ENCODE data around the gene GET3. TPM values are rescaled to one million over a fixed set of nuclear protein-coding genes. Genes with fewer than 3 reads are reported as not detected.
A peak's percentile ranks its signal among the peaks of the same experiment; 100 is the strongest.
"Not testable (repeated sequence)": the region's sequence is repeated elsewhere in the genome, so short reads cannot be mapped to it uniquely, and the experiment has no call there.

Gene GET3
- total and polyA plus RNA-seq, 9 donors = 26.2 to 68.1 (median 47.7) TPM

DNA sequence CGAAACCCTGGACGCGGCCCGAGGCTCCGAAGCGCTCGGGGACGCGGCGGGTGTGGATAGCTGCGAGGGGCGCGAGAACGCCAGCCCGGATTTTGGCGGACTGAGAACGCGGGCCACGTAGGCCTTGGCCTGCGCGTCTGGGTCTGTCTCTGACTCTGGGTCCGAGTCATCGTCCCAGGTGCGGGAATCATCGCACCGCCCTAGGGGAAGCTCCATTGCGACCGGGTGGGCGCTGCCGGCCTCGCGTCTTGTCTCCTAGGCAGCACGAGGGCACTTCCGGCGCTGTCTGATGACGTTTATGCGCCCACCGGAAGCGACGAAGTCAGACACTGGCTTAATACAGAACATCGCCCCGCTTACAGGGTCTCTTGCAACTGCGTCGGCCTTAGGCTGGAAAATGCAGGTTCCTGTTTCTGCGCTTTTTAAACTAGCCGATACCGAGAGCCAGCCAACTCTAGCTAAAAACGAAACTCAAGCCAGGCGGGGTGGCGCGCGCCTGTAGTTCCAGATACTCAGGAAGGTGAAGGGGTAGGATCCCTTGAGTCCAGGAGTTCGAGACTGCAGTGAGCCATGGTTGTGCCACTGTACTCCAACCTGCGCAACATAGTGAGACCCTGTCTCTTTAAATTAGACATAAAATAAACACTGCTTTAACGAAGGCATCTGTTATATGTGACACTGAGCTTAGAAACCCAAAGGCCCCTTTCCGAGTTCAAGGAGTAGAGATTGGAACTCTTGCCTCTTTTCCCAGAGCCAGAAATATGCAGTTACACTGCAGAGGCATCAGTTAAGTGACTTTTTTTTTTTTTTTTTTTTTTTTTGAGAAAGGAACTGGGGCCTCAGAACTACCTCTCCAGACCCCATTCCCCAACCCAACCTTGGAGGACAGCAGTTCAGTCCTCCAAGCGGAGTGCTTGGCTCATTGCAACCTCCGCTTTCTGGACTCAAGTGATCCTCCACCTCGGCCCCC lies 40.6 kb upstream of the GET3 start, which contains the start of gene FBXW9:
Gene FBXW9 (minus strand): TSS at position 266 of the 970 bp plus-strand sequence. CDS start 50 bp downstream, at position 216.
- intact Hi-C loops (cut with DNase I) = no loop called here
- peak; percentile 93 to 98 (median 97) for DNase-seq
- 5 to 6% (median 6%) methylated on average over 55 to 59 of the region's 59 CpGs for WGBS, 3 donors
- H3K27ac ChIP-seq = peak within 1 kb of the TSS in 1 of 2 donors; percentile 87
- H3K4me1 ChIP-seq (ENCODE audit: insufficient read depth) = peaks cover 4% of the 10 kb centered on the region
- H3K27me3 ChIP-seq = no peaks in the 10 kb centered on the region
- TF ChIP-seq, protein P1, sequence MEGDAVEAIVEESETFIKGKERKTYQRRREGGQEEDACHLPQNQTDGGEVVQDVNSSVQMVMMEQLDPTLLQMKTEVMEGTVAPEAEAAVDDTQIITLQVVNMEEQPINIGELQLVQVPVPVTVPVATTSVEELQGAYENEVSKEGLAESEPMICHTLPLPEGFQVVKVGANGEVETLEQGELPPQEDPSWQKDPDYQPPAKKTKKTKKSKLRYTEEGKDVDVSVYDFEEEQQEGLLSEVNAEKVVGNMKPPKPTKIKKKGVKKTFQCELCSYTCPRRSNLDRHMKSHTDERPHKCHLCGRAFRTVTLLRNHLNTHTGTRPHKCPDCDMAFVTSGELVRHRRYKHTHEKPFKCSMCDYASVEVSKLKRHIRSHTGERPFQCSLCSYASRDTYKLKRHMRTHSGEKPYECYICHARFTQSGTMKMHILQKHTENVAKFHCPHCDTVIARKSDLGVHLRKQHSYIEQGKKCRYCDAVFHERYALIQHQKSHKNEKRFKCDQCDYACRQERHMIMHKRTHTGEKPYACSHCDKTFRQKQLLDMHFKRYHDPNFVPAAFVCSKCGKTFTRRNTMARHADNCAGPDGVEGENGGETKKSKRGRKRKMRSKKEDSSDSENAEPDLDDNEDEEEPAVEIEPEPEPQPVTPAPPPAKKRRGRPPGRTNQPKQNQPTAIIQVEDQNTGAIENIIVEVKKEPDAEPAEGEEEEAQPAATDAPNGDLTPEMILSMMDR (IDR thresholded peaks at IDR 0.05) = peak in 1 of 3 donors; percentile 10
- TF ChIP-seq POLR2A (IDR thresholded peaks at IDR 0.05) (peak; percentile 56), EP300 (IDR thresholded peaks at IDR 0.05) (no peak)
- no peaks in the 10 kb centered on the region for H3K9me3 ChIP-seq
- H3K36me3 ChIP-seq = no peaks in the 10 kb centered on the region
- H3K4me3 ChIP-seq = peak within 1 kb of the TSS; percentile 58

DNA sequence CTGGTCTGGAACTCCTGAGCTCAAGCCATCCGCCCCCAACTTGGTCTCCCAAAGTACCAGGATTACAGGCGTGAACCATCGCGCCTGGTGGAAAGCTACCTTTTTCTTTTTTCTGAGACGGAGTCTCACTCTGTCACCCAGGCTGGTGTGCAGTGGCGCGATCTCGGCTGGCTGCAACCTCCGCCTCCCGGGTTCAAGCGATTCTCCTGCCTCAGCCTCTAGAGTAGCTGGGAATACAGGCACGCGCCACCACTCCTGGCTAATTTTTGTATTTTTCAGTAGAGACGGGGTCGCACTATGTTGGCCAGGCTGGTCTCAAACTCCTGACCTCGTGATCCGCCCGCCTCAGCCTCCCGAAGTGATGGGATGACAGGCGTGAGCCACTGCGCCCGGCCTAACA lies 39.9 kb upstream of the GET3 start:
- H3K4me1 ChIP-seq (ENCODE audit: insufficient read depth); intact Hi-C loops (cut with DNase I); DNase-seq; H3K27ac ChIP-seq; H3K4me3 ChIP-seq; H3K36me3 ChIP-seq; H3K27me3 ChIP-seq; H3K9me3 ChIP-seq: not testable (repeated sequence)
- 91 to 96% (median 94%) methylated on average over 22 of the region's 22 CpGs for WGBS, 3 donors

DNA sequence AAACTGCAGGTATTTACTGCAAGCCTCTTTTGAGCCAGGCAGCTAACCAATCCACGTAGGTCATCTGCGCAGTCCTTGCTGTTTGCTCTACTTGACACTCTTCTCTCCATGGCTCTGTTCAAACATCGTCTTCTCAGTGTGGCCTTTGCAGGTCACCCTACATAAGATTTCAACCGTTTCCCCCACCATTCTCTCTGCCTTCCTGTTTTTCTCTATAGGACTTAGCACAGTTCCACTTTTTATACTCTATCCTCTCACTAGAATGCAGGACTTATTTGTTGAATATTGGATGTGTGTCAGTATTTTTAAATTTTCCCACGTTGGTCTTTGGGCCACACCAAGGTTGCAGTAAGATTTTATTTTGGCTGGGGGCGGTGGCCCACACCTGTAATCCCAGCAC lies 39.2 kb upstream of the GET3 start:
- 65 to 69% (median 67%) methylated on average over 6 of the region's 6 CpGs for WGBS, 3 donors
- no peak overlapping the region for H3K27ac ChIP-seq
- DNase-seq = no peak
- intact Hi-C loops (cut with DNase I) = no loop called here
- H3K36me3 ChIP-seq = no peaks in the 10 kb centered on the region
- H3K4me3 ChIP-seq = no peak overlapping the region
- no peak for TF ChIP-seq POLR2A (IDR thresholded peaks at IDR 0.05)
- no peak for TF ChIP-seq EP300 (IDR thresholded peaks at IDR 0.05)
- TF ChIP-seq, protein P1 (IDR thresholded peaks at IDR 0.05) = no peak
- no peaks in the 10 kb centered on the region for H3K27me3 ChIP-seq
- H3K4me1 ChIP-seq (ENCODE audit: insufficient read depth) = peaks cover 4% of the 10 kb centered on the region
- H3K9me3 ChIP-seq = no peaks in the 10 kb centered on the region

DNA sequence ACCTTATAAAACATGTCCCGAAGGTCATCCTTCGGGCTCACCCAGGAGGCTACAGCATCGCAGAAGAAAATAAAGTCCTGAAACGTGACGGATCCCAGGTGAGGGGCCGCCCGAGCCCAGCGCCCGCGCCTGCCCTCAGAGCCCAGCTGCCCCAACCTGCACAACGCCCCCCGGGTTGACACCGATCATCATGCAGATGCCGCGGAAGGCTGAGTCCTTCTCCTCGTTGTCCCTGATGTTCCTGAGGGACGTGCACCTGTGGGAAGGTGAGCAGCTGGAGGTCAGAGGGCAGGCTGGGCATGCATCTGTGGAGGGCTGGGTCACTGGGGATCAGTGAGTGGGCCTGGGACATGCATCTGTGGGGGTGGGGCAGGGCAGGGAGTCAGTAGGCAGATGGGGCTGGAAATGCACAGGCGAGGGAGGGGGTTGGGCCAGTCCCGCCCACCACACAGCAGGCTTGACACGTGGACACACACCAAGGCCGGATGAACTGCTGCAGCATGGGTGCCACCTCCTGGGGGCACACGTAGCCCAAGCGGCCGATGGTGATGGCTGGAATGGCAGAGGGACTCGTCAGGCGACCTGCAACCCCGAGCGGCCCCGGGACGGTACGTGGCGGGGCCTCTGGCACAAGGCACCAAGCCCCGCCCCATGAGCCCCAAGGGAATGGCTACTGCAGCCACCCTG lies 35.6 kb upstream of the GET3 start:
- no peaks in the 10 kb centered on the region for H3K9me3 ChIP-seq
- 83 to 86% (median 85%) methylated on average over 33 of the region's 33 CpGs for WGBS, 3 donors
- DNase-seq = no peak
- no peaks in the 10 kb centered on the region for H3K36me3 ChIP-seq
- intact Hi-C loops (cut with DNase I) = no loop called here
- TF ChIP-seq POLR2A (IDR thresholded peaks at IDR 0.05) (no peak), EP300 (IDR thresholded peaks at IDR 0.05) (no peak)
- TF ChIP-seq, protein P1 (IDR thresholded peaks at IDR 0.05) = no peak
- H3K27me3 ChIP-seq = no peaks in the 10 kb centered on the region
- no peak overlapping the region for H3K4me3 ChIP-seq
- no peak overlapping the region for H3K27ac ChIP-seq
- no peaks in the 10 kb centered on the region for H3K4me1 ChIP-seq (ENCODE audit: insufficient read depth)

Measured in ovary (tissue), 9 donors.